ENCODE results near the gene RARRES1.
"Not testable (repeated sequence)": the region's sequence is repeated elsewhere in the genome, so short reads cannot be mapped to it uniquely, and the experiment has no call there.

GRCh38 chr3:158693866-158694456 lies 38.3 kb downstream of the RARRES1 start:
- not testable (repeated sequence) for TF ChIP-seq EZH2phosphoT487 (IDR thresholded peaks at IDR 0.05; ENCODE audit: borderline replicate concordance, low read length); CTCF (conservative IDR thresholded peaks at IDR 0.05; ENCODE audit: low read depth, low read length); EZH2 (IDR thresholded peaks at IDR 0.05; ENCODE audit: low read length, unreplicated experiment)

Data from PC-3 (cell line).